ENCODE measurements around the gene SIK1. TPM values are rescaled to one million over a fixed set of nuclear protein-coding genes. Genes with fewer than 3 reads are reported as not detected.

The SIK1 gene
- total RNA-seq, 4 donors from 2014 or later, result 3.8 to 86.6 (median 14.5) TPM

GRCh38 chr21:43375837-43376477 is 51.0 kb downstream of the SIK1 start:
- DNase-seq (ENCODE audit: low spot score), result no peak
- no peak for ATAC-seq (ENCODE audit: low FRiP score)
- TF ChIP-seq CTCF (IDR thresholded peaks at IDR 0.05), result no peak

GRCh38 chr21:43375006-43375836 is 51.7 kb downstream of the SIK1 start:
- no peak for TF ChIP-seq CTCF (IDR thresholded peaks at IDR 0.05)
- ATAC-seq (ENCODE audit: low FRiP score) (no peak), DNase-seq (ENCODE audit: low spot score) (no peak)

- TF ChIP-seq CTCF (IDR thresholded peaks at IDR 0.05), result no peak
- DNase-seq (ENCODE audit: low spot score), result no peak
- ATAC-seq (ENCODE audit: low FRiP score), result no peak
These were observed 52.6 kb downstream of the SIK1 start for GRCh38 chr21:43374228-43374885.

DNA sequence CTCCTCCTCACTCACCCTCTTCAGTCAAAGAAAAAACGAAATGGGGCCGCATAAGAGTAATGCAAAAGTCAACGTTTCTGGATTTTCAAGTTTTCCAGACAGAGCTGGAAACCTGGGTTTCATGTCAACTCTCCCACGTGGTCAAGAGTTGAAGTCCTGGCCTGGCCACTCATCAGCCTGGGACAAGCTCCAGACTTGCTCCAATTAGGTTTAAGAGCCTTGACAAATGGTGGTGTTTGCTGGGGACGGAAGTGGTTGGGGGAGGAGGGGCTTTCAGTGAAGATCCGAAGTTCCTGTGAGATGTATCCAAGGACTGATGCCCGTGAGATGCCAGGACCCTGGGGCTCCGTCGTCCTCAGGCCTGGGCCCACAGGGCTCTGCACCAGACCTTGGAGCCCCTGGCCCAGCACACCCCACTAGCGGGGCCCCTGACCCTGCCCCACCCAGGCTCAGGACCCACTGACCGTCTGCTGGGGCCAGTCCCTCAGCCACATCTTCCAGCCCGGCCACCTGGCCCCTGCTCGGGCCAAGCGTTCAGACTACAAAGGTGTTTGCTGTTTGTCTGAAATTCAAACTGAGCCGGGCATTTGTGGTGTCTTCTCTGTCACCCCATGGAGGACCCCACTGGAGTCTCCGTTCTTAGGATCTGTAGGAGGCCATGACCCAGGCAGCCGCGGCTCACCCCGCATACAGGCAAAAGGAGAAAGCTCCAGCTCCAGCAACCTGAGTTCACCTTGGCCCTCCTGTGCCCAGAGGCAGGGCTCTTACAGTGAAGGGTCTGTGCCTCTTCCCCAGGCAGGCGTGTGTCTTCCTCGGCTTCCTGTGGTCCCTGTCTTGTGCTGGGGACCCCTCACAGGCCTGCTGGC is 53.3 kb downstream of the SIK1 start:
- ATAC-seq (ENCODE audit: low FRiP score) (no peak), DNase-seq (ENCODE audit: low spot score) (no peak)
- TF ChIP-seq CTCF (IDR thresholded peaks at IDR 0.05), result no peak

DNA sequence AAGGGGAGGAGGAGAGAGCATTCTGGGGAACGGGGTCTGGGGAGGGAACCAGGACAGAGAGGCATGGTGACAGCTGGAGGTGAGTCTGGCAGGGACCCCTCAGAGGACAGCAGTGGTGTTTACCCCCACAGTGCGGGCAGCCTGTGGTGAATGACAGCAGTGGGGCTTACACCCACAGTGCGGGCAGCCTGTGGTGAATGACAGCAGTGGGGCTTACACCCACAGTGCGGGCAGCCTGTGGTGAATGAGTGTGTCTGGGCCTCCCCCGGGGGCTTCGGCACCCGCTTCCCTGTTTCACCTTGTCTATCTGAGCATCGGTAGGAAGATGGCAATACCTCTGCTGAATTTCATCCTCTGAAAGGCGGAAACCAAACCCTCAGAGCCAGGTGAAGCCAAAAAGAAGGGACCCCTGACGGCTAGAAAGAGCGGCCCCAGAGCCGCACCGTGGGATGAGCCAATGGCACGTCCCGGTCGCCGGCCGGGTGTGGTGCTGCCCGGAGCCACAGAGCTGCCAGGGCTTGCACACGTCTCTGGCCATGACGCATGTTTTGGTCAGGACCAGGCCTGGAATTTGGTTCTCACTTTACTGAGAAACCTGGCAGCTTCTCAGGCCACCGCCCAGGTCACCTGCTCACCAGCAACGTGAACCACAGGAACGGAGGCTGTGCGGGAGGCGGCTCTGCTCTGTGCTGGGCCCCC is 54.1 kb downstream of the SIK1 start:
- no peak for ATAC-seq (ENCODE audit: low FRiP score)
- TF ChIP-seq CTCF (IDR thresholded peaks at IDR 0.05), result no peak
- no peak for DNase-seq (ENCODE audit: low spot score)

DNA sequence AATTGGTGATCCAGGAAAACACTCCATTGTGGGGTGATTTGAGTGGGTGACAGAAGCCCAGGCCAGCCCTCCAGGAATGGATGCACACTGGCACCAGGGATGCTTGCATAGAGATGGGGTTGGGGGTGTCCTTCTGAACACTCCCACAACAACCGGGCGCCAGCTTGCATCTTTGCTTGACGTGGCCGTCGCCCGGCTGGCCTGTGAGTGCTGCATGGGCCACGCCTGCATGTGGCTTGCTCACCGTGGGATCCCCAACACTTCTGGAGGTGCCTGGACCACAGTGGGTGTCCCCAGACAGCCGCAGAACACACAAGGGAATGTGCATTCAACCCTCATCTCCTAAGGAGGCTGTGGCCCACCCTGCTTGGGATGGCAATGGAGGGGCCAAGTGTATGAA is 55.1 kb downstream of the SIK1 start:
- DNase-seq (ENCODE audit: low spot score) (no peak), ATAC-seq (ENCODE audit: low FRiP score) (no peak)
- TF ChIP-seq CTCF (IDR thresholded peaks at IDR 0.05), result no peak
